Stimulated activated CD4-positive, alpha-beta T cell treated with anti-CD3 and anti-CD28 coated beads, Interleukin-2, amount 100 ng/mL, for 48 hours (primary cell): Measurements from ENCODE around the gene YLPM1.
"Not testable (repeated sequence)": the region's sequence is repeated elsewhere in the genome, so short reads cannot be mapped to it uniquely, and the experiment has no call there.

ENCODE experiments used
- DNase-seq, 2 donors: peaks; one replicate each; pipeline ENCODE4 v3.0.0-alpha.2; 2020

The YLPM1 gene, protein sequence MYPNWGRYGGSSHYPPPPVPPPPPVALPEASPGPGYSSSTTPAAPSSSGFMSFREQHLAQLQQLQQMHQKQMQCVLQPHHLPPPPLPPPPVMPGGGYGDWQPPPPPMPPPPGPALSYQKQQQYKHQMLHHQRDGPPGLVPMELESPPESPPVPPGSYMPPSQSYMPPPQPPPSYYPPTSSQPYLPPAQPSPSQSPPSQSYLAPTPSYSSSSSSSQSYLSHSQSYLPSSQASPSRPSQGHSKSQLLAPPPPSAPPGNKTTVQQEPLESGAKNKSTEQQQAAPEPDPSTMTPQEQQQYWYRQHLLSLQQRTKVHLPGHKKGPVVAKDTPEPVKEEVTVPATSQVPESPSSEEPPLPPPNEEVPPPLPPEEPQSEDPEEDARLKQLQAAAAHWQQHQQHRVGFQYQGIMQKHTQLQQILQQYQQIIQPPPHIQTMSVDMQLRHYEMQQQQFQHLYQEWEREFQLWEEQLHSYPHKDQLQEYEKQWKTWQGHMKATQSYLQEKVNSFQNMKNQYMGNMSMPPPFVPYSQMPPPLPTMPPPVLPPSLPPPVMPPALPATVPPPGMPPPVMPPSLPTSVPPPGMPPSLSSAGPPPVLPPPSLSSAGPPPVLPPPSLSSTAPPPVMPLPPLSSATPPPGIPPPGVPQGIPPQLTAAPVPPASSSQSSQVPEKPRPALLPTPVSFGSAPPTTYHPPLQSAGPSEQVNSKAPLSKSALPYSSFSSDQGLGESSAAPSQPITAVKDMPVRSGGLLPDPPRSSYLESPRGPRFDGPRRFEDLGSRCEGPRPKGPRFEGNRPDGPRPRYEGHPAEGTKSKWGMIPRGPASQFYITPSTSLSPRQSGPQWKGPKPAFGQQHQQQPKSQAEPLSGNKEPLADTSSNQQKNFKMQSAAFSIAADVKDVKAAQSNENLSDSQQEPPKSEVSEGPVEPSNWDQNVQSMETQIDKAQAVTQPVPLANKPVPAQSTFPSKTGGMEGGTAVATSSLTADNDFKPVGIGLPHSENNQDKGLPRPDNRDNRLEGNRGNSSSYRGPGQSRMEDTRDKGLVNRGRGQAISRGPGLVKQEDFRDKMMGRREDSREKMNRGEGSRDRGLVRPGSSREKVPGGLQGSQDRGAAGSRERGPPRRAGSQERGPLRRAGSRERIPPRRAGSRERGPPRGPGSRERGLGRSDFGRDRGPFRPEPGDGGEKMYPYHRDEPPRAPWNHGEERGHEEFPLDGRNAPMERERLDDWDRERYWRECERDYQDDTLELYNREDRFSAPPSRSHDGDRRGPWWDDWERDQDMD (N-terminal part only)

GRCh38 chr14:74762917-74763802 is at the start of gene YLPM1:
Gene YLPM1, plus strand, starts transcription at chr14:74763316. Its CDS starts 174 bp downstream, at chr14:74763490.
- DNase-seq = peak; percentile 86 to 88

GRCh38 chr14:74713395-74713735 is 49.8 kb upstream of the YLPM1 start:
- no peak for DNase-seq

DNA sequence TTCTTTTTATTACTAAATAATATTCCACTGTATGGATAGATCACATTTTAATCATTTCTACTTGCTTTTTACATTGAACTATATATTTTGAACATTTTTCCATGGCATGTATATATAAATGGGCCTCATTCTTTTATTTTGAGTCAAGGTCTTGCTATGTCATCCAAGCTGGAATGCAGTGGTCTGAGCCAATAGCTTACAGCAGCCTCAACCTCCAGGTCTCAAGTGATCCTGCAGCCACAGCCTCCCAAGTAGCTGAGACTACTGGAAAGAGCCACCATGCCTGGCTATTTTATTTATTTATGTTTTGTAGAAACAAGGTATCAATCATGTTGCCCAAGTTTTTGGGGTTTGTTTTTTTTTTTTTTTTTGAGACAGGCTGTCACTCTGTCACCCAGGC is 42.6 kb upstream of the YLPM1 start:
- no peak for DNase-seq

DNA sequence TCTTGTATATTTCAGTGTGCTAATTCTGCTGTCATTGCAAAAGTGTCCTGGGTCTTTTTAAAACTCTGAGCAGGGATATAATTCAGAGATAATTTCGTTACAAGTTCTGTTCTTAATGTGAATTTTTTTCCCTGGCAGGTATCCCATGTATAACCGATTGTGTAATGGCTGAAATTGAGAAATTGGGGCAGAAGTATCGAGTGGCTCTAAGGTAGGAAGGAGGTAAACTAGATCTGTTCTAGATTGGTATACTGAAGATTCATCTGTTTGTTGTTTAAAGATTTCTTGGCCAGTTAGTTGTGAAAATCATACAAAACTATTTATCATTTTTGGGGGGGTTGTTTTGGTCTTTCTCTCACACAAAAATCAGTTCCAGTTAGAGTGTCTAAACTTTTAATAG is 40.0 kb upstream of the YLPM1 start:
- no peak for DNase-seq

GRCh38 chr14:74732387-74732786 is 30.7 kb upstream of the YLPM1 start:
- no peak for DNase-seq

DNA sequence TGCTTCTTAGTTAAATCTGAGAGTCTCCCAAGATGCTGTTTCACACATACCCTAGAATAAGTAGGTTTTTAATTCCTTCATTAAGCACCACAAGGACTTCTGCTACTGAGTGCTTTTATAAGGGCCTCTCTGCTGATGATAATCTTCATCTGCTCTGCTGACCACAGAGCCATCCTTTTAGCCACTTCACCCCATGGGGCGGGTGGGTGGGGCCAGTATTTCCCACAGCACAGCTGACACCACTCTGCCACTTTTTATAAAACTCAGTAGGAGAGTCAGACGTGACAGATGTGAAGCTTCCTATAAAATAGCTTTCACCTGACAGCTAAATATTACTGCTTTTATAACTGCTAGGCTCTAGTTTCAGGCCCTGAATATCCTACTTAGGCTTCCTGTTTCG is 29.9 kb upstream of the YLPM1 start:
- DNase-seq = no peak

- DNase-seq = no peak
Measured at GRCh38 chr14:74735125-74735524, 28.0 kb upstream of the YLPM1 start.

- DNase-seq = no peak
Measured at GRCh38 chr14:74737753-74738325, 25.3 kb upstream of the YLPM1 start.

GRCh38 chr14:74739293-74740030 is 23.7 kb upstream of the YLPM1 start:
- no peak for DNase-seq

DNA sequence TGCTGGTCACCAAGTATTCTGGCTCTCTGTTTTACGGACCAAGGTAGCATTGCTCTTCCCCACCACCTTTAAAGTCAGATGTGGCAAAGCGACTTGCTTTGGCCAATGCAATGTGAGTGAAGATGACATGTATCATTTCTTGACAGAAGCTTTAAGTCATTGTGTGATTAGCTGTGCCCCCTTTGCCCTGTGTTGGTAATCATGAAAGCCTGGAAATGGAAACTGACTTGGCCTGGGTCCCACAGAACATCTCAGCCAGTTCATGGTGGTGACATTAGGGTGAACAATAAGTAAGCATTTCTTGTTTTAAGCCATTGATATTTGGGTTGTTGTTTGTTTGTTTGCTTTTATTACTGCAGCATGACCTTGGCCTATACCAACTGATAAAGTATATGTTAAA is 15.9 kb upstream of the YLPM1 start:
- no peak for DNase-seq

DNA sequence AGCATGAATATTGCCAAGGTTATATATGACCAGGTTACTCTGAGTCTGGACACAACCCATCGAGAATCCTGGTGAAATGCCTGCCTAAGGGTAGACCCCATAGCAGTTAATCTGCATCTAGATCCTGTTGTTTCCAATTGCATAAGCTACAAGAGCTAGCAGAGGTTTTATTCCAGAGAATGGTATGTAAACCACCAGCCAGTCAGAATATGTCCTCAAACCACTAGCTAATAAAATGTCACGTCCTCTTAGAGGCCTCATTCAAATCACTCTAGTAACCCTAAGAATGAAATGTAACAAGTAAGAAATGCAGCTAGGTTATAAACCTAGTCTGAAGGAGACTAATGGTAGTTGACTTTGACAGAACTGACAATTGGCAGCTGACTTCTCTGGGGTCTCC is 9.0 kb upstream of the YLPM1 start:
- DNase-seq = no peak

- no peak for DNase-seq
Measured at GRCh38 chr14:74754899-74755298, 8.2 kb upstream of the YLPM1 start.

DNA sequence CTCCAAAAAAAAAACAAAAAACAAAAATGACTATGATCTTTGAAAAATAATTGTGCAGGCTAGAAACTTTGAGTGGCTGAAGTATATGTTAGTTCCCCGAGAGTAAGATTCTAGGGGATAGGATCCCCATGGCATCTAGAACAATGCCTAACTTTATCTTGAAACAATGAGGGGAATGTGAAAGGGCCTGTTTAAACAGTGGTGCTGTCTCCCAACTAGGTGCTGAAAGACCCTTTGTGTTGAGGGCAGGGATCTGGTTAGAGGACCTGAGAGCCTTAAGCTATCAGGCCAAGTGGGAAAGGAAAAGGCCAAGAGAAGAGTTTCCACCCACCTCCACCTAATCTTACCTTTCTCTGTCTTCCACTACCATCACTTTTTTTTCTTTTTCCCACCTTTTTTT is 6.8 kb upstream of the YLPM1 start:
- no peak for DNase-seq

DNA sequence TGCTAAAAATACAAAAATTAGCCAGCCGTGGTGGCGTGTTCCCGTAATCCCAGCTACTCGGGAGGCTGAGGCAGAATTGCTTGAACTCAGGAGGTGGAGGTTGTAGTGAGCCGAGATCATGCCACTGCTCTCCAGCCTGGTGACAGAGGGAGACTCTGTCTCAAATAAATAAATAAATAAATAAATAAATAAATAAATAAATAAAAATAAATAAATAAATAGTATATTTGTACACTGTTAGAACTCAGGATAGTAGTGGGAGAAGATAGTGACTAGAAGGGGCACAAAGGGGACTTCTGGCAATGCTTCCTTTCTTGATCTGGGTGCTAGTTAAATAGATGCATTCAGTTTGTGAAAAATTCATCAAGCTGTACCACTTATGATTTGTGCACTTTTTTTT is 4.6 kb upstream of the YLPM1 start:
- DNase-seq = not testable (repeated sequence)

DNA sequence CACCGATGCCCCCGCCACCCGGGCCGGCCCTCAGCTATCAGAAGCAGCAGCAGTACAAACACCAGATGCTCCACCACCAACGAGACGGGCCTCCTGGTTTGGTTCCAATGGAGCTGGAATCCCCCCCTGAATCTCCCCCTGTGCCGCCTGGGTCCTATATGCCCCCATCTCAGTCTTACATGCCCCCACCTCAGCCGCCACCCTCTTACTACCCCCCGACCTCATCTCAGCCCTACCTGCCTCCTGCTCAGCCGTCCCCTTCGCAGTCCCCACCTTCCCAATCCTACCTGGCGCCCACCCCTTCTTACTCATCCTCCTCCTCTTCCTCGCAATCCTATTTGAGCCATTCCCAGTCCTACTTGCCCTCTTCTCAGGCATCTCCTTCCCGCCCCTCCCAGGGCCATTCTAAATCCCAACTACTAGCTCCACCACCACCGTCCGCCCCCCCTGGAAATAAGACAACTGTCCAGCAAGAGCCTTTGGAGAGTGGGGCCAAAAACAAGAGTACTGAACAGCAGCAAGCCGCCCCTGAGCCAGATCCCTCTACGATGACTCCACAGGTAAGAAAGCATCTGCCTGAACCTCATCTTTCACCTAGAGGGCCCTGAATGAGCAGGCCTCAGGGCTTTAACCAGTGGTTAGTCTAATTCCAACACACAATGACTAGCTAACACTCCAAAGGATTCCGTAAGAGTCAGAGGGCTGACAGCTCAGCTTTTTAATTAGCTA is 851 bp downstream of the YLPM1 start:
- peak; percentile 7 for DNase-seq

DNA sequence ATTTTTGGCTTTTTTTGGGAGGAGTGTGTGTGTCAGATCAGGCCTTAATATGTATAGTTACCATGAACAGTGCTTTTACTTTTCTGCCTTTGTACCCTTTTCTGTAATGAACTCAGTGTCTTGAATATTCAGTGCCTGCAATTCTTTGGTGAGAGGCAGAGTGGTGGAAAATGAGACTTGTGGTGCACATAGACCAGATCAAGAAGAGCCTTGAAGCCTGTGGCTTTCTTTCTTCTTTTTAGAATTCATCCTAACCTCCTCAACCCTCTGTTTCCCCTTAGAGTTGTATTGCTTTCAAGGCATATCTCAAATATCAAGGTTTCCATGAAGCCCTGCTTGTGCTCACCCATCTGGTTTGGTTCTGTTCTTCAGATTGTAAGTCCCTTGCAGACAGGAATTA is 2.6 kb downstream of the YLPM1 start:
- DNase-seq = no peak

GRCh38 chr14:74771399-74771798 is 8.3 kb downstream of the YLPM1 start:
- DNase-seq = no peak

DNA sequence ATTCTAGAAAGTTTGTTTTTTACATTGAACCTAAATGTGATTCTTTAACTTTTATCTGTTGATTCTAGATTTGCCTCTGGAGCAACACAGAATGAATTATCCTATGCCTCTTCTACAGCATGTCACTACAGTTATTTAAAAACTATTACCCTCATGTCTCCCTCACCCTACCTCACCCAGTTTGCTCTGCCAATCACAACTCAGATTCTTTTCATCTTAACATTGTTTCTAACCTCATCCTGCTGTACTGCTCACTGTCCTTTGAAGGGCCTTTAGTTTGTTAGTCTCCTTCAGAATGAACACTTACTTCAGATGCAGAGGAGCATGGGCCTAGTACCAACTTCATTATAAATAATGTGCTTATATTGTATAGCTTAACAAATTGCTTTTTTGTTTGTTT is 21.5 kb downstream of the YLPM1 start:
- no peak for DNase-seq

DNA sequence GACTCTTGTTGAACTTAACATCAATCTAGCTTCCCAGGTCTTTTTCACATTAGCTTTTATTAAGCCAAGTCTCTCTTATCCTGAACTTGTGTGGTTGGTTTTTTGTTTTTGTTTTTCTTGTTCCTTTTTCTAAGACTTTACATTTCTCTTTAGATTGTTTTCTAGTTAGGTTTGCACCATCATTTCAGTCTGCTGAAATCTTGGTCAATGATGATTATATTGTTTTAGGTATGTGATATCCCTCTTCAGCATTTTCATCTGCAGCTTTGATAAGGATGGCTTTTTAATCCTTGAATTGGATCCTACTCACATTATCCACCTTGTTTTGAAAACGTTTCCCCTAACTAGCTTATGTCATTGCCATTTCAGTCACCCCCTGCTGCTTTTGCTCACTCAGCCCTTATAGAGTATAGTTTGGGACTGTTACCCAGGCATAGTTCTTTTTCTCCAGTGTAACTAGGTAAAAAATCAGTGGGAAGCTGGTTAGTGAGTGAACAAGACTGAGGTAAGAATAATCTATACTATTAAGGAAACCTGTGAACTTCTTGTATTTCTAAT is 22.0 kb downstream of the YLPM1 start:
- no peak for DNase-seq

DNA sequence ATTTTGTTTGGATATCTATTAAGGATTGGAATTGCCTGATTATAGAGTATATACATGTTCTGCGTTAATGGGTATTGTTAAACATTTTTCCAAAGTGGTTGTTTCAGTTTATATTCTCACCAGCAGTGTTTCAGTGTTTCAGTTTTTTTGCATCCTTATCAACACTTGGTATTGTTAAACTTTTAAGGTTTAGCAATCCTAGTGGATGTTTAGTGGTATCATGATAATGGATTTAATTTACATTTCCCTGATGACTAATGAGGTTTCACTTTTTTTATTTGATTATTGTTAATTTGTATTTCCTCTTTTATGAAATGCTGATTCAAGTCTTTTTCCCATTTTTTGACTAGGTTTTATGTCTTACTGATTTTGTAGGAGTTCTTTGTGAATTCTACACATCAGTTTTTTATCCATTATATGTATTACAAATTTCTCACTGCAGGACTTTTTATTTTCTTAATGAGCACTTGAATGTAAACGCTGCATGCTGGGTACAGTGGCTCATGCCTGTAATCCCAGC is 23.7 kb downstream of the YLPM1 start:
- DNase-seq = no peak
